ENCODE data around the gene SRBD1. TPM values are rescaled to one million over a fixed set of nuclear protein-coding genes. Genes with fewer than 3 reads are reported as not detected.

SRBD1 gene
- polyA plus RNA-seq, 3 donors, result 5.8 to 9.2 (median 7.0) TPM

GRCh38 chr2:45577441-45577840, 33.6 kb downstream of the SRBD1 start:
- H3K9ac ChIP-seq (ENCODE audit: insufficient read depth, low read length, poor library complexity, severe bottlenecking), result no peak overlapping the region
- no peak overlapping the region for H3K4me2 ChIP-seq (replicated peaks; ENCODE audit: extremely low read depth, low read length, poor library complexity, severe bottlenecking)
- DNase-seq, result no peak
- no peaks in the 10 kb centered on the region for H3K79me2 ChIP-seq (ENCODE audit: insufficient read depth, low read length)
- no peaks in the 10 kb centered on the region for H3K9me3 ChIP-seq (replicated peaks in 1 of 2; ENCODE audit: control insufficient read depth in 1 of 2, insufficient read depth in 1 of 2, low read length in 2 of 2)
- no peaks in the 10 kb centered on the region for H4K20me1 ChIP-seq (ENCODE audit: insufficient read depth, low read length)
- H3K4me3 ChIP-seq (replicated peaks in 1 of 3; ENCODE audit: low read depth in 2 of 3, low read length in 3 of 3), result no peak overlapping the region
- no peak overlapping the region for H3K27ac ChIP-seq (ENCODE audit: low read depth in 1 of 2, low read length in 2 of 2)
- H2AFZ ChIP-seq (ENCODE audit: insufficient read depth, low read depth, low read length, poor library complexity, severe bottlenecking), result no peak overlapping the region
- TF ChIP-seq CTCF (IDR thresholded peaks at IDR 0.05), result no peak
- Mint-ChIP-seq H3K27me3 (ENCODE audit: low read depth in 3 of 3) (no peaks in the 10 kb centered on the region), H3K4me3 (no peak overlapping the region), H3K36me3 (peaks cover 25 to 27% of the 10 kb centered on the region in 2 donors), H3K27ac (peak overlapping the region in 3 of 7 donors; percentile 6 to 52 (median 10)), H3K4me1 (peaks cover 24% of the 10 kb centered on the region), H3K9me3 (no peaks in the 10 kb centered on the region)
- H3K4me1 ChIP-seq (ENCODE audit: control insufficient read depth in 1 of 2, insufficient read depth in 2 of 2, low read length in 2 of 2), result peaks cover 5 to 27% of the 10 kb centered on the region in 2 donors
- no peaks in the 10 kb centered on the region for H3K27me3 ChIP-seq (ENCODE audit: control insufficient read depth in 2 of 2, insufficient read depth in 2 of 2, low read length in 2 of 2)
- WGBS (ENCODE audit: insufficient coverage), result 70% methylated on average over 3 of the region's 4 CpGs
- intact Hi-C loops (cut with micrococcal nuclease), result loop anchor here in 1 of 2 donors (5.0 kb wide), 1 partner anchor 595 kb away; no protein-coding TSS in a partner anchor
- H3K36me3 ChIP-seq (replicated peaks in 1 of 2; ENCODE audit: control insufficient read depth in 1 of 2, insufficient read depth in 2 of 2, low read length in 2 of 2), result peaks cover 2 to 15% of the 10 kb centered on the region in 2 donors

GRCh38 chr2:45575881-45576280, 35.2 kb downstream of the SRBD1 start:
- peaks cover 31% of the 10 kb centered on the region for H3K4me1 Mint-ChIP-seq
- Histone ChIP-seq H3K9me3 (replicated peaks in 1 of 2; ENCODE audit: control insufficient read depth in 1 of 2, insufficient read depth in 1 of 2, low read length in 2 of 2) (no peaks in the 10 kb centered on the region), H3K36me3 (replicated peaks in 1 of 2; ENCODE audit: control insufficient read depth in 1 of 2, insufficient read depth in 2 of 2, low read length in 2 of 2) (peaks cover 2 to 15% of the 10 kb centered on the region in 2 donors), H2AFZ (ENCODE audit: insufficient read depth, low read depth, low read length, poor library complexity, severe bottlenecking) (peak overlapping the region; percentile 6), H3K27me3 (ENCODE audit: control insufficient read depth in 2 of 2, insufficient read depth in 2 of 2, low read length in 2 of 2) (no peaks in the 10 kb centered on the region), H3K4me1 (ENCODE audit: control insufficient read depth in 1 of 2, insufficient read depth in 2 of 2, low read length in 2 of 2) (peaks cover 10 to 34% of the 10 kb centered on the region in 2 donors), H4K20me1 (ENCODE audit: insufficient read depth, low read length) (no peaks in the 10 kb centered on the region), H3K9ac (ENCODE audit: insufficient read depth, low read length, poor library complexity, severe bottlenecking) (no peak overlapping the region), H3K4me3 (replicated peaks in 1 of 3; ENCODE audit: low read depth in 2 of 3, low read length in 3 of 3) (no peak overlapping the region), H3K79me2 (ENCODE audit: insufficient read depth, low read length) (peaks cover 6% of the 10 kb centered on the region), H3K4me2 (replicated peaks; ENCODE audit: extremely low read depth, low read length, poor library complexity, severe bottlenecking) (peak overlapping the region; percentile 8), H3K27ac (ENCODE audit: low read depth in 1 of 2, low read length in 2 of 2) (no peak overlapping the region)
- TF ChIP-seq CTCF (IDR thresholded peaks at IDR 0.05), result no peak
- H3K36me3 Mint-ChIP-seq, result peaks cover 26 to 29% of the 10 kb centered on the region in 2 donors
- H3K27ac Mint-ChIP-seq, result peak overlapping the region in 6 of 7 donors; percentile 48 to 77 (median 69)
- peak overlapping the region in 1 of 2 donors; percentile 68 for H3K4me3 Mint-ChIP-seq
- peaks cover 0 to 7% (median 0%) of the 10 kb centered on the region in 7 donors for H3K9me3 Mint-ChIP-seq
- intact Hi-C loops (cut with micrococcal nuclease), result loop anchor here in 1 of 2 donors (5.0 kb wide), 1 partner anchor 594 kb away; no protein-coding TSS in a partner anchor
- DNase-seq, result peak in 1 of 3 donors; percentile 17
- no peaks in the 10 kb centered on the region for H3K27me3 Mint-ChIP-seq (ENCODE audit: low read depth in 3 of 3)
- no CpG with 5 or more reads among the region's 6 CpGs for WGBS (ENCODE audit: insufficient coverage)
